ENCODE results near the gene RPL13A.
A peak's percentile ranks its signal among the peaks of the same experiment; 100 is the strongest.

DNA sequence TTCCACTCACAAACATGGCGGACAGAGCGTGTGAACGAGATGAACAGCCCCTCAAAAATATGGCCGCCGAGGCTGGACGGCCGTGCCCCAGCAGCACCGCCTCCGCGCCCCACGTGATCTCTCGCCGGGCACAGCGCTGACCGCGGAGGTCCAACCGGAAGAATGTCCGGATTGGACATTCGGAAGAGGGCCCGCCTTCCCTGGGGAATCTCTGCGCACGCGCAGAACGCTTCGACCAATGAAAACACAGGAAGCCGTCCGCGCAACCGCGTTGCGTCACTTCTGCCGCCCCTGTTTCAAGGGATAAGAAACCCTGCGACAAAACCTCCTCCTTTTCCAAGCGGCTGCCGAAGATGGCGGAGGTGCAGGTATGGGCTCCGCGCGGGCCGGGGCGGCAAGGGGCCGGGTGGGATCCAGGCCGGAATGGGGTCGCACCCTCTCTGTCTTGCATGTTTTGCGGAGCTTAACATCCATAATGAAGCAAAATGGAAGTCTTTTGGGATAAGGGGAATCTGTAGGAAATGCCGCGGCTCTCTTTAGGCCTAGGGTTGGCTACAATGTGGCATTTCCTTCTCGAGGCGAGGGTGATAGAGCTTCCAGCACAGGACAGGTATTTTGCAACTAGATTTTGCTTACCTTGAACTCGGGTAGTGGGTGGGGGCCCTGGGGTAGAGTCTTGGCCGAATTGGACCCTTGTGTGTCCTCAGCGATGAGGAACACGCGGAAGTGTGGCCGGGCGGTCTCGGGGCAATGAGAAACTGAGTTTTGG, at the start of gene RPL13A:
- TF ChIP-seq, protein P1, sequence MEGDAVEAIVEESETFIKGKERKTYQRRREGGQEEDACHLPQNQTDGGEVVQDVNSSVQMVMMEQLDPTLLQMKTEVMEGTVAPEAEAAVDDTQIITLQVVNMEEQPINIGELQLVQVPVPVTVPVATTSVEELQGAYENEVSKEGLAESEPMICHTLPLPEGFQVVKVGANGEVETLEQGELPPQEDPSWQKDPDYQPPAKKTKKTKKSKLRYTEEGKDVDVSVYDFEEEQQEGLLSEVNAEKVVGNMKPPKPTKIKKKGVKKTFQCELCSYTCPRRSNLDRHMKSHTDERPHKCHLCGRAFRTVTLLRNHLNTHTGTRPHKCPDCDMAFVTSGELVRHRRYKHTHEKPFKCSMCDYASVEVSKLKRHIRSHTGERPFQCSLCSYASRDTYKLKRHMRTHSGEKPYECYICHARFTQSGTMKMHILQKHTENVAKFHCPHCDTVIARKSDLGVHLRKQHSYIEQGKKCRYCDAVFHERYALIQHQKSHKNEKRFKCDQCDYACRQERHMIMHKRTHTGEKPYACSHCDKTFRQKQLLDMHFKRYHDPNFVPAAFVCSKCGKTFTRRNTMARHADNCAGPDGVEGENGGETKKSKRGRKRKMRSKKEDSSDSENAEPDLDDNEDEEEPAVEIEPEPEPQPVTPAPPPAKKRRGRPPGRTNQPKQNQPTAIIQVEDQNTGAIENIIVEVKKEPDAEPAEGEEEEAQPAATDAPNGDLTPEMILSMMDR (IDR thresholded peaks at IDR 0.05) = no peak
- peak; percentile 99 for TF ChIP-seq POLR2A (IDR thresholded peaks at IDR 0.05)
